HG02938 (cell line): Measurements from ENCODE around the gene NUP160.
A peak's percentile ranks its signal among the peaks of the same experiment; 100 is the strongest.
"Not testable (repeated sequence)": the region's sequence is repeated elsewhere in the genome, so short reads cannot be mapped to it uniquely, and the experiment has no call there.

ENCODE experiments used
- ATAC-seq: cut with Tn5 transposase; IDR thresholded peaks from one replicate; pipeline ENCODE4 v1.9.1; 2021; ENCODE audit warnings: mild to moderate bottlenecking, moderate library complexity; ENCODE audit not compliant: unreplicated experiment

The NUP160 gene

GRCh38 chr11:47791774-47792430 is 56.2 kb downstream of the NUP160 start:
- ATAC-seq, result no peak

GRCh38 chr11:47790017-47790416 is 58.1 kb downstream of the NUP160 start:
- not testable (repeated sequence) for ATAC-seq

- no peak for ATAC-seq
Measured at GRCh38 chr11:47788181-47788580, 60.0 kb downstream of the NUP160 start.

GRCh38 chr11:47786373-47786772 is 61.8 kb downstream of the NUP160 start:
- no peak for ATAC-seq

- no peak for ATAC-seq
Measured at GRCh38 chr11:47784785-47785381, 63.3 kb downstream of the NUP160 start.

- no peak for ATAC-seq
Measured at GRCh38 chr11:47783087-47783610, 65.0 kb downstream of the NUP160 start.

GRCh38 chr11:47778878-47779483 is 69.2 kb downstream of the NUP160 start:
- no peak for ATAC-seq

- no peak for ATAC-seq
Measured at GRCh38 chr11:47775240-47775869, 72.8 kb downstream of the NUP160 start.

- no peak for ATAC-seq
Measured at GRCh38 chr11:47773882-47774281, 74.3 kb downstream of the NUP160 start.

GRCh38 chr11:47769556-47769955 is 78.6 kb downstream of the NUP160 start:
- ATAC-seq, result not testable (repeated sequence)

- ATAC-seq, result no peak
Measured at GRCh38 chr11:47768101-47768612, 80.0 kb downstream of the NUP160 start.

- ATAC-seq, result peak; percentile 36
Measured at GRCh38 chr11:47766509-47767227, 81.5 kb downstream of the NUP160 start.

GRCh38 chr11:47765086-47765485 is 83.1 kb downstream of the NUP160 start:
- ATAC-seq, result no peak

GRCh38 chr11:47759291-47759690 is 88.9 kb downstream of the NUP160 start:
- ATAC-seq, result not testable (repeated sequence)

- no peak for ATAC-seq
Measured at GRCh38 chr11:47756208-47756607, 91.9 kb downstream of the NUP160 start.

GRCh38 chr11:47750725-47751124 is 97.4 kb downstream of the NUP160 start:
- ATAC-seq, result no peak

- not testable (repeated sequence) for ATAC-seq
Measured at GRCh38 chr11:47742494-47742893, 105.7 kb downstream of the NUP160 start.

GRCh38 chr11:47737817-47738216 is 110.3 kb downstream of the NUP160 start:
- ATAC-seq, result not testable (repeated sequence)

- ATAC-seq, result no peak
Measured at GRCh38 chr11:47732271-47732670, 115.9 kb downstream of the NUP160 start.

- no peak for ATAC-seq
Measured at GRCh38 chr11:47731475-47731874, 116.7 kb downstream of the NUP160 start.
